A673 (cell line): Measurements from ENCODE around the gene PPM1N. TPM values are rescaled to one million over a fixed set of nuclear protein-coding genes. Genes with fewer than 3 reads are reported as not detected.

Source experiments
- Bru-seq: library from RNA; stranded (reverse); fragments of 400-500 nt; gene quantifications from one replicate; lab custom pipeline; 2021; lab: Mats Ljungman, UMichigan
- BruChase-seq, 2 experiments: library from RNA; stranded (reverse); fragments of 400-500 nt; gene quantifications; one replicate each; lab custom pipeline; 2021; lab: Mats Ljungman, UMichigan
- BruUV-seq: library from RNA; stranded (reverse); fragments of 400-500 nt; replicated peaks from 2 replicates; lab custom pipeline; 2021; lab: Mats Ljungman, UMichigan
- CTCF ChIA-PET: fragments of 300-600 bp; sonication (Branson Sonifier 250); formaldehyde crosslinking; loops from one replicate; lab custom pipeline; 2022; ENCODE audit warnings: antibody characterized with exemption; lab: Charles Lee
- POLR2A ChIA-PET: fragments of 300-600 bp; sonication (Branson Sonifier 250); formaldehyde crosslinking; loops from one replicate; lab custom pipeline; 2022; ENCODE audit warnings: antibody characterized with exemption; ENCODE audit not compliant: low non-redundant PET; lab: Charles Lee
- DNase-seq: peaks from one replicate; pipeline ENCODE4 v3.0.0-alpha.2; 2015; ENCODE audit warnings: low spot score
- H3K27ac ChIP-seq: fragments of 200-600 bp; sonication (generic); 2 replicates; pipeline ENCODE4 v1.5.1; 2016; ENCODE audit warnings: mixed run types, low read depth, mild to moderate bottlenecking, mixed read lengths, antibody characterized with exemption, low read length; ENCODE audit not compliant: poor library complexity, severe bottlenecking
- H3K27me3 ChIP-seq: fragments of 200-600 bp; sonication (generic); replicated peaks from 2 replicates; pipeline ENCODE4 v1.6.1; 2017; ENCODE audit warnings: mixed run types, low read depth, mild to moderate bottlenecking, mixed read lengths, antibody characterized with exemption, low read length; ENCODE audit not compliant: insufficient read depth, poor library complexity
- H3K36me3 ChIP-seq: fragments of 200-600 bp; sonication (generic); 2 replicates; pipeline ENCODE4 v1.6.1; 2016; ENCODE audit warnings: mixed run types, mild to moderate bottlenecking, mixed read lengths, antibody characterized with exemption, low read length; ENCODE audit not compliant: insufficient read depth, poor library complexity, severe bottlenecking
- H3K4me1 ChIP-seq: fragments of 200-600 bp; sonication (generic); 2 replicates; pipeline ENCODE4 v1.6.1; 2017; ENCODE audit warnings: mixed run types, mild to moderate bottlenecking, mixed read lengths, antibody characterized with exemption, low read length; ENCODE audit not compliant: insufficient read depth, poor library complexity, severe bottlenecking
- H3K4me3 ChIP-seq: fragments of 200-600 bp; sonication (generic); 2 replicates; pipeline ENCODE4 v1.5.1; 2016; ENCODE audit warnings: low read depth, mixed run types, mild to moderate bottlenecking, mixed read lengths, low read length; ENCODE audit not compliant: poor library complexity, severe bottlenecking
- H3K9me3 ChIP-seq: fragments of 200-600 bp; sonication (generic); 2 replicates; pipeline ENCODE4 v1.6.1; 2016; ENCODE audit warnings: mixed run types, low read depth, mild to moderate bottlenecking, mixed read lengths, antibody characterized with exemption, low read length; ENCODE audit not compliant: poor library complexity, severe bottlenecking
- EZH2 ChIP-seq: fragments of 200-600 bp; sonication (generic); IDR thresholded peaks from 2 replicates; pipeline ENCODE4 v1.6.1; 2017; ENCODE audit warnings: borderline replicate concordance, low read depth, mild to moderate bottlenecking, mixed read lengths, antibody characterized with exemption, low read length; ENCODE audit not compliant: poor library complexity, severe bottlenecking
- intact Hi-C: fragments of 100-400 bp; cut with micrococcal nuclease; formaldehyde crosslinking; loops from one replicate; pipeline ENCODE4 v1.10.0; 2022; ENCODE audit not compliant: unreplicated experiment
- long read RNA-seq: library from polyadenylated mRNA; stranded (forward); transcript quantifications from one replicate; pipeline ENCODE4 v2.0.0, GENCODE V29; 2022
- total RNA-seq: library from RNA; stranded (reverse); gene quantifications from 2 replicates; pipeline ENCODE4 v1.2.3, GENCODE V29; 2021
- TF ChIP-seq, protein P1 (sequence below): fragments of 300-800, 200-600 bp; sonication (generic); conservative IDR thresholded peaks from 2 replicates; pipeline ENCODE4 v1.5.1; 2017; ENCODE audit warnings: low read depth, mild to moderate bottlenecking, antibody characterized with exemption, low read length, moderate library complexity, mixed read lengths

The PPM1N gene, protein sequence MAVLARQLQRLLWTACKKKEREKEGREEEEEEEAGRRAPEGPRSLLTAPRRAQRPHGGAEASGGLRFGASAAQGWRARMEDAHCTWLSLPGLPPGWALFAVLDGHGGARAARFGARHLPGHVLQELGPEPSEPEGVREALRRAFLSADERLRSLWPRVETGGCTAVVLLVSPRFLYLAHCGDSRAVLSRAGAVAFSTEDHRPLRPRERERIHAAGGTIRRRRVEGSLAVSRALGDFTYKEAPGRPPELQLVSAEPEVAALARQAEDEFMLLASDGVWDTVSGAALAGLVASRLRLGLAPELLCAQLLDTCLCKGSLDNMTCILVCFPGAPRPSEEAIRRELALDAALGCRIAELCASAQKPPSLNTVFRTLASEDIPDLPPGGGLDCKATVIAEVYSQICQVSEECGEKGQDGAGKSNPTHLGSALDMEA
- total RNA-seq (0.80 and 1.6 TPM in 2 replicates), Bru-seq, nascent RNA (percentile 10 among the genes with signal in this experiment), BruChase-seq, experiment 1, labeled RNA remaining after a 2-hour chase (percentile 20 among the genes with signal in this experiment), BruChase-seq, experiment 2, labeled RNA remaining after a 6-hour chase (percentile 26 among the genes with signal in this experiment)
- long read RNA-seq, partial matches to known transcripts: 0 of 5 reads
- long read RNA-seq, other reads (novel, unspliced or antisense): 3 of 5 reads

- H3K27me3 ChIP-seq: no peaks in the 10 kb centered on the region
- no peaks in the 10 kb centered on the region for H3K36me3 ChIP-seq
- peaks cover 16% of the 10 kb centered on the region for H3K4me1 ChIP-seq
- intact Hi-C loops: no loop called here
- POLR2A ChIA-PET: no interaction called here
- no peaks in the 10 kb centered on the region for H3K9me3 ChIP-seq
- peak; percentile 68 for DNase-seq
- no peak for TF ChIP-seq EZH2
- BruUV-seq: no TSS peak
- CTCF ChIA-PET: no interaction called here
- H3K27ac ChIP-seq: no peak within 1 kb of the TSS
- H3K4me3 ChIP-seq: peak within 1 kb of the TSS; percentile 67
Measured at GRCh38 chr19:45498411-45499195, at the start of gene PPM1N. TSS of gene PPM1N (plus strand) at chr19:45498443. CDS start at chr19:45498473, 30 bp downstream.

DNA sequence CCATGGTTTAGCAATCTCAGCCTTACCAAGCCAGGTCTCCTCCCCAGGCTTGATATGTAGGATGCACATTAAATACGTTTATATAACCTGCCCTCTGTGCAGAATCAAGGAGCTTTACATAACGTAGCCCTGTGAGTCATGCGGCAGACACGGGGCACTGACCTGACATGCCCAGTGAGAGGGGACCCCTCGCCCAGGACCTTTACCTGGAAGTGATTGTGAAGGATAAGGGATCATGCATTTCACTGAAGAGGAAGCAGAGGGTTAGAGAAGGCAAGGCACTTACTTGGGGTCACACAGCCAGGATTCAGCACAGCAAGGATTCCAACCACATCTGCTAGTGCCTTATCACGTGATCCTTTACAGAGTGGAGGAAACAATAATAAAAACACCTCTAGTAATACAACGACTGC, 49.4 kb upstream of the PPM1N start:
- no peak for DNase-seq
- intact Hi-C loops: no loop called here

DNA sequence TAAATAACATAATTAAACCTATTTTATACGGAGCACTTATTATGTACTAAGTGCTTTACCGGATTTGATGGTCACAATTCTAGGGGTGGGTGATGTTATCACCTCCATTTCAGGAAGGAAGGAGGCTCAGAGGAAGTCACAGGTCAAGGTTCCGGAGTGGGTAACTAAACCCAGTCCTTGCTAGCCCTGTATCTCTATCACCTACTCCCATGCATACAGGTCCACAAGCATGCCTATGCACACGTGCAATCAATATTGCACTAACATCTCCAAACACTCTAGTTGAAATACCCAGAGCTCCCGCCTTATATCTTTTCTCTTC, 48.3 kb upstream of the PPM1N start:
- POLR2A ChIA-PET: no interaction called here
- peak overlapping the region; percentile 83 for H3K27ac ChIP-seq
- no TSS peak for BruUV-seq

More for the DNA sequence above, 49.4 kb upstream of the PPM1N start:
- no peaks in the 10 kb centered on the region for H3K27me3 ChIP-seq
- no TSS peak for BruUV-seq
- no peak overlapping the region for H3K27ac ChIP-seq
- H3K4me3 ChIP-seq: no peak overlapping the region
- CTCF ChIA-PET: no interaction called here
- peaks cover 5% of the 10 kb centered on the region for H3K4me1 ChIP-seq
- H3K9me3 ChIP-seq: no peaks in the 10 kb centered on the region
- POLR2A ChIA-PET: no interaction called here
- H3K36me3 ChIP-seq: no peaks in the 10 kb centered on the region
- TF ChIP-seq EZH2: no peak
- TF ChIP-seq, protein P1, sequence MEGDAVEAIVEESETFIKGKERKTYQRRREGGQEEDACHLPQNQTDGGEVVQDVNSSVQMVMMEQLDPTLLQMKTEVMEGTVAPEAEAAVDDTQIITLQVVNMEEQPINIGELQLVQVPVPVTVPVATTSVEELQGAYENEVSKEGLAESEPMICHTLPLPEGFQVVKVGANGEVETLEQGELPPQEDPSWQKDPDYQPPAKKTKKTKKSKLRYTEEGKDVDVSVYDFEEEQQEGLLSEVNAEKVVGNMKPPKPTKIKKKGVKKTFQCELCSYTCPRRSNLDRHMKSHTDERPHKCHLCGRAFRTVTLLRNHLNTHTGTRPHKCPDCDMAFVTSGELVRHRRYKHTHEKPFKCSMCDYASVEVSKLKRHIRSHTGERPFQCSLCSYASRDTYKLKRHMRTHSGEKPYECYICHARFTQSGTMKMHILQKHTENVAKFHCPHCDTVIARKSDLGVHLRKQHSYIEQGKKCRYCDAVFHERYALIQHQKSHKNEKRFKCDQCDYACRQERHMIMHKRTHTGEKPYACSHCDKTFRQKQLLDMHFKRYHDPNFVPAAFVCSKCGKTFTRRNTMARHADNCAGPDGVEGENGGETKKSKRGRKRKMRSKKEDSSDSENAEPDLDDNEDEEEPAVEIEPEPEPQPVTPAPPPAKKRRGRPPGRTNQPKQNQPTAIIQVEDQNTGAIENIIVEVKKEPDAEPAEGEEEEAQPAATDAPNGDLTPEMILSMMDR: no peak

More for the DNA sequence above, 48.3 kb upstream of the PPM1N start:
- no peak for DNase-seq
- H3K27me3 ChIP-seq: no peaks in the 10 kb centered on the region
- peaks cover 5% of the 10 kb centered on the region for H3K4me1 ChIP-seq
- H3K36me3 ChIP-seq: no peaks in the 10 kb centered on the region
- TF ChIP-seq, protein P1: no peak
- TF ChIP-seq EZH2: no peak
- no peaks in the 10 kb centered on the region for H3K9me3 ChIP-seq
- CTCF ChIA-PET: no interaction called here
- H3K4me3 ChIP-seq: peak overlapping the region; percentile 56
- intact Hi-C loops: no loop called here
